ENCODE data around the gene S100Z.
"Not testable (repeated sequence)": the region's sequence is repeated elsewhere in the genome, so short reads cannot be mapped to it uniquely, and the experiment has no call there.

The S100Z gene

GRCh38 chr5:76854644-76855043, 4.8 kb downstream of the S100Z start:
- H3K4me1 ChIP-seq (ENCODE audit: control insufficient read depth, insufficient read depth, low read length, unreplicated experiment): no peaks in the 10 kb centered on the region
- H3K36me3 ChIP-seq (ENCODE audit: insufficient read depth, low read length): no peaks in the 10 kb centered on the region
- no peaks in the 10 kb centered on the region for H3K79me2 ChIP-seq (ENCODE audit: control insufficient read depth, insufficient read depth, low read length, unreplicated experiment)
- no peak overlapping the region for H3K4me3 ChIP-seq (ENCODE audit: low read depth, low read length)
- no peaks in the 10 kb centered on the region for H3K27me3 ChIP-seq (ENCODE audit: insufficient read depth, low read length)
- H3K27ac ChIP-seq (ENCODE audit: low read depth, low read length): no peak overlapping the region
- H2AFZ ChIP-seq (ENCODE audit: low read length, unreplicated experiment): no peak overlapping the region

GRCh38 chr5:76855501-76855900, 5.7 kb downstream of the S100Z start:
- H3K36me3 ChIP-seq (ENCODE audit: insufficient read depth, low read length); H3K27me3 ChIP-seq (ENCODE audit: insufficient read depth, low read length); H3K27ac ChIP-seq (ENCODE audit: low read depth, low read length); H2AFZ ChIP-seq (ENCODE audit: low read length, unreplicated experiment); H3K79me2 ChIP-seq (ENCODE audit: control insufficient read depth, insufficient read depth, low read length, unreplicated experiment); H3K4me3 ChIP-seq (ENCODE audit: low read depth, low read length); H3K4me1 ChIP-seq (ENCODE audit: control insufficient read depth, insufficient read depth, low read length, unreplicated experiment): not testable (repeated sequence)

DNA sequence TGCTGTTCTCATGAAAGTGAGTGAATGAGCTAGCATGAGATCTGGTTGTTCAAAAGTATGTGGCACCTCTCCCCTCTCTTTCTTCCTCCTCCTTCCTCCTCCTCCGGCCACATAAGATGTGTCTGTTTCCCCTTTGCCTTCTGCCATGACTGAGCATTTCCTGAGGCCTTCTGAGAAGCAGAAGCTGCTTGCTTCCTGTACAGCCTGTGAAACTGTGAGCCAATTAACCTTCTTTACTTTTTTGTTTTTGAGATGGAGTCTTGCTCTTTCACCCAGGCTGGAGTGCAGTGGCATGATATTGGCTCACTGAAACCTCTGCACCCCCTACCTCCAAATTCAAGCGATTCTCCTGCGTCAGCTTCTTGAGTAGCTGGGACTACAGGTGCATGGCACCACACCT, 6.1 kb downstream of the S100Z start:
- Histone ChIP-seq H3K36me3 (ENCODE audit: insufficient read depth, low read length) (no peaks in the 10 kb centered on the region), H3K27me3 (ENCODE audit: insufficient read depth, low read length) (no peaks in the 10 kb centered on the region), H2AFZ (ENCODE audit: low read length, unreplicated experiment) (no peak overlapping the region), H3K27ac (ENCODE audit: low read depth, low read length) (no peak overlapping the region), H3K4me3 (ENCODE audit: low read depth, low read length) (no peak overlapping the region), H3K79me2 (ENCODE audit: control insufficient read depth, insufficient read depth, low read length, unreplicated experiment) (no peaks in the 10 kb centered on the region), H3K4me1 (ENCODE audit: control insufficient read depth, insufficient read depth, low read length, unreplicated experiment) (no peaks in the 10 kb centered on the region)

GRCh38 chr5:76856800-76857199, 7.0 kb downstream of the S100Z start:
- H3K27ac ChIP-seq (ENCODE audit: low read depth, low read length); H3K36me3 ChIP-seq (ENCODE audit: insufficient read depth, low read length); H2AFZ ChIP-seq (ENCODE audit: low read length, unreplicated experiment): not testable (repeated sequence)

DNA sequence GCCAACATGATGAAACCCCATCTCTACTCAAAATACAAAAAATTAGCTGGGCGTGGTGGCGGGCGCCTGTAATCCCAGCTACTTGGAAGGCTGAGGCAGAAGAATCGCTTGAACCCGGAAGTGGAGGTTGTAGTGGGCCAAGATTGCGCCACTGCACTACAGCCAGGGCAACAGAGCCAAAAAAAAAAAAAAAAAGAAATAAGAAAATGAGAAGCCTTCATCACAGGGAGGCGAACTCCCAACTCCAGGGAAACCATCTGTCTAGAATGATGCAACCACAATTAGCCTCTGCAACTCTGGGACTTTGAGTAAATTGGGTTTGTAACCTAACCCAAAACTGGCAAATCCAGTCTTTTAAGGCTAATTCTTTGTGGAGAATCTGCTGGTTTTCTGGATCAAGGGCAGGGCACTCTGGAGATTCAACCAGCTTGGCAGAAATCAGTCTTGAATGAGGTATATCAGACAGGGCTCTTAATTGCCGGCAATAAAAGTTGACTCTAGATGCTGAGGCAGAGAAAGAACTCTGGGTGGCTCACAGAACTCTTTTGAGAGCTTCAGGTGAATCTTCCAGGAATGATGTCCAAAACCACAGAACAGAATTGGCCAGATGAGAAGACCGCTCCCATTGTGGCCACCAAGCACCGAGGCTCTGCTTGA, 9.9 kb downstream of the S100Z start:
- H3K27me3 ChIP-seq (ENCODE audit: insufficient read depth, low read length): no peaks in the 10 kb centered on the region
- no peaks in the 10 kb centered on the region for H3K4me1 ChIP-seq (ENCODE audit: control insufficient read depth, insufficient read depth, low read length, unreplicated experiment)
- H3K36me3 ChIP-seq (ENCODE audit: insufficient read depth, low read length): no peaks in the 10 kb centered on the region
- H3K27ac ChIP-seq (ENCODE audit: low read depth, low read length): no peak overlapping the region
- no peaks in the 10 kb centered on the region for H3K79me2 ChIP-seq (ENCODE audit: control insufficient read depth, insufficient read depth, low read length, unreplicated experiment)
- H2AFZ ChIP-seq (ENCODE audit: low read length, unreplicated experiment): no peak overlapping the region
- H3K4me3 ChIP-seq (ENCODE audit: low read depth, low read length): no peak overlapping the region

More at GRCh38 chr5:76856800-76857199, 7.0 kb downstream of the S100Z start:
- not testable (repeated sequence) for H3K4me1 ChIP-seq (ENCODE audit: control insufficient read depth, insufficient read depth, low read length, unreplicated experiment); H3K4me3 ChIP-seq (ENCODE audit: low read depth, low read length); H3K27me3 ChIP-seq (ENCODE audit: insufficient read depth, low read length); H3K79me2 ChIP-seq (ENCODE audit: control insufficient read depth, insufficient read depth, low read length, unreplicated experiment)

- no peak overlapping the region for H3K4me3 ChIP-seq (ENCODE audit: low read depth, low read length)
- no peaks in the 10 kb centered on the region for H3K79me2 ChIP-seq (ENCODE audit: control insufficient read depth, insufficient read depth, low read length, unreplicated experiment)
- no peak overlapping the region for H3K27ac ChIP-seq (ENCODE audit: low read depth, low read length)
- H3K27me3 ChIP-seq (ENCODE audit: insufficient read depth, low read length): no peaks in the 10 kb centered on the region
- H2AFZ ChIP-seq (ENCODE audit: low read length, unreplicated experiment): no peak overlapping the region
- no peaks in the 10 kb centered on the region for H3K4me1 ChIP-seq (ENCODE audit: control insufficient read depth, insufficient read depth, low read length, unreplicated experiment)
- no peaks in the 10 kb centered on the region for H3K36me3 ChIP-seq (ENCODE audit: insufficient read depth, low read length)
These were observed 11.8 kb downstream of the S100Z start for GRCh38 chr5:76861612-76862011.

GRCh38 chr5:76863001-76863400, 13.2 kb downstream of the S100Z start:
- H3K27ac ChIP-seq (ENCODE audit: low read depth, low read length): no peak overlapping the region
- H3K79me2 ChIP-seq (ENCODE audit: control insufficient read depth, insufficient read depth, low read length, unreplicated experiment): no peaks in the 10 kb centered on the region
- H3K4me3 ChIP-seq (ENCODE audit: low read depth, low read length): no peak overlapping the region
- H3K36me3 ChIP-seq (ENCODE audit: insufficient read depth, low read length): no peaks in the 10 kb centered on the region
- no peak overlapping the region for H2AFZ ChIP-seq (ENCODE audit: low read length, unreplicated experiment)
- no peaks in the 10 kb centered on the region for H3K27me3 ChIP-seq (ENCODE audit: insufficient read depth, low read length)
- H3K4me1 ChIP-seq (ENCODE audit: control insufficient read depth, insufficient read depth, low read length, unreplicated experiment): no peaks in the 10 kb centered on the region

- H3K27ac ChIP-seq (ENCODE audit: low read depth, low read length): no peak overlapping the region
- H3K27me3 ChIP-seq (ENCODE audit: insufficient read depth, low read length): no peaks in the 10 kb centered on the region
- H3K4me1 ChIP-seq (ENCODE audit: control insufficient read depth, insufficient read depth, low read length, unreplicated experiment): no peaks in the 10 kb centered on the region
- no peaks in the 10 kb centered on the region for H3K79me2 ChIP-seq (ENCODE audit: control insufficient read depth, insufficient read depth, low read length, unreplicated experiment)
- no peaks in the 10 kb centered on the region for H3K36me3 ChIP-seq (ENCODE audit: insufficient read depth, low read length)
- no peak overlapping the region for H3K4me3 ChIP-seq (ENCODE audit: low read depth, low read length)
- no peak overlapping the region for H2AFZ ChIP-seq (ENCODE audit: low read length, unreplicated experiment)
These were observed 16.7 kb downstream of the S100Z start for GRCh38 chr5:76866503-76866902.

GRCh38 chr5:76867038-76867437, 17.2 kb downstream of the S100Z start:
- Histone ChIP-seq H3K27me3 (ENCODE audit: insufficient read depth, low read length) (no peaks in the 10 kb centered on the region), H3K4me1 (ENCODE audit: control insufficient read depth, insufficient read depth, low read length, unreplicated experiment) (no peaks in the 10 kb centered on the region), H3K27ac (ENCODE audit: low read depth, low read length) (no peak overlapping the region), H3K79me2 (ENCODE audit: control insufficient read depth, insufficient read depth, low read length, unreplicated experiment) (no peaks in the 10 kb centered on the region), H2AFZ (ENCODE audit: low read length, unreplicated experiment) (no peak overlapping the region), H3K4me3 (ENCODE audit: low read depth, low read length) (no peak overlapping the region), H3K36me3 (ENCODE audit: insufficient read depth, low read length) (no peaks in the 10 kb centered on the region)

- Histone ChIP-seq H3K36me3 (ENCODE audit: insufficient read depth, low read length) (no peaks in the 10 kb centered on the region), H3K4me3 (ENCODE audit: low read depth, low read length) (no peak overlapping the region), H3K79me2 (ENCODE audit: control insufficient read depth, insufficient read depth, low read length, unreplicated experiment) (no peaks in the 10 kb centered on the region), H2AFZ (ENCODE audit: low read length, unreplicated experiment) (no peak overlapping the region), H3K27ac (ENCODE audit: low read depth, low read length) (no peak overlapping the region), H3K4me1 (ENCODE audit: control insufficient read depth, insufficient read depth, low read length, unreplicated experiment) (no peaks in the 10 kb centered on the region), H3K27me3 (ENCODE audit: insufficient read depth, low read length) (no peaks in the 10 kb centered on the region)
These were observed 18.2 kb downstream of the S100Z start for GRCh38 chr5:76867827-76868693.

DNA sequence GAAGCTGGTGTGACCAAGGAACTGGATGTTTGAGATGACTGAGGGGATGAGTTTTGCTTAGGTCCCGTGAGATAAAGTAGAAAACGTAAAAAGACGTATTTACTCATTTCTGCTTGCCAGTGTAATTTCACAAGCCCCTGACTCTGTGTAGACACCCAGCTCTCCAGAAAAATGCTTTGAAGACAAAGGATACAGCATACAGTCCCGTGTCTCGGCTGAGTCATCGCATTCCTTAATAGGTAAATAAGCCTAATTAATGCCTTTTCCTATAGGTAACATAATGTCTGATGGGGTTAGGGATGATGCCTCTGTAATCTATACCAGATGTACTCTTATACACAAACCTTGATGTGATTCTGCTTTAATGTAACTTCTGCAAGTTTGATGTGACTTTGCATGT, 20.2 kb downstream of the S100Z start:
- no peaks in the 10 kb centered on the region for H3K79me2 ChIP-seq (ENCODE audit: control insufficient read depth, insufficient read depth, low read length, unreplicated experiment)
- no peaks in the 10 kb centered on the region for H3K4me1 ChIP-seq (ENCODE audit: control insufficient read depth, insufficient read depth, low read length, unreplicated experiment)
- H3K27ac ChIP-seq (ENCODE audit: low read depth, low read length): no peak overlapping the region
- H3K27me3 ChIP-seq (ENCODE audit: insufficient read depth, low read length): no peaks in the 10 kb centered on the region
- H2AFZ ChIP-seq (ENCODE audit: low read length, unreplicated experiment): no peak overlapping the region
- H3K4me3 ChIP-seq (ENCODE audit: low read depth, low read length): no peak overlapping the region
- no peaks in the 10 kb centered on the region for H3K36me3 ChIP-seq (ENCODE audit: insufficient read depth, low read length)
